Esophagus muscularis mucosa (tissue), 4 donors: ENCODE data around the gene KRTAP2-4. TPM values are rescaled to one million over a fixed set of nuclear protein-coding genes. Genes with fewer than 3 reads are reported as not detected.
"Not testable (repeated sequence)": the region's sequence is repeated elsewhere in the genome, so short reads cannot be mapped to it uniquely, and the experiment has no call there.

Experiments used
- DNase-seq: peaks from one replicate; pipeline ENCODE4 v3.0.0-alpha.2; 2017; ENCODE audit errors: extremely low spot score
- H3K27ac ChIP-seq, 4 donors: fragments of 200-600 bp; sonication (generic); replicated peaks in 1 of 4; 1 replicate in 3 of 4; 2 replicates in 1 of 4; pipeline ENCODE4 v1.5.1; 2016 to 2019; ENCODE audit warnings: mild to moderate bottlenecking in 1 of 4
- H3K27me3 ChIP-seq, 4 donors: fragments of 200-600 bp; sonication (generic); one replicate each; pipeline versions ENCODE4 v1.5.1 to v1.6.0; 2016 to 2019
- H3K36me3 ChIP-seq, 4 donors: fragments of 200-600 bp; sonication (generic); one replicate each; pipeline ENCODE4 v1.5.1; 2016 to 2019
- H3K4me1 ChIP-seq, 4 donors: fragments of 200-600 bp; sonication (generic); one replicate each; pipeline ENCODE4 v1.5.1; 2016 to 2019
- H3K4me3 ChIP-seq, 4 donors: fragments of 200-600 bp; sonication (generic); 1 replicate in 2 of 4; 2 replicates in 2 of 4; pipeline ENCODE4 v1.5.1; 2016 to 2019; ENCODE audit warnings: mild to moderate bottlenecking in 4 of 4, moderate library complexity in 1 of 4
- H3K9me3 ChIP-seq, 4 donors: fragments of 200-600 bp; sonication (generic); 1 replicate in 3 of 4; 2 replicates in 1 of 4; pipeline ENCODE4 v1.5.1; 2016 to 2019
- EP300 ChIP-seq: sonication (generic); formaldehyde crosslinking; IDR thresholded peaks from one replicate; pipeline ENCODE4 v1.6.1; 2017; ENCODE audit warnings: antibody characterized with exemption
- POLR2A ChIP-seq: fragments of 450-650 bp; IDR thresholded peaks from one replicate; pipeline ENCODE4 v1.6.1; 2017; ENCODE audit warnings: antibody characterized with exemption, moderate library complexity, mild to moderate bottlenecking, low read depth
- POLR2AphosphoS5 ChIP-seq, 2 donors: sonication (generic); formaldehyde crosslinking; IDR thresholded peaks; one replicate each; pipeline ENCODE4 v1.6.1; 2017; ENCODE audit warnings: antibody characterized with exemption in 2 of 2
- whole genome bisulfite sequencing: methylation state at CpG from one replicate; pipeline ENCODE4 v1.1.5; 2018; 5-methylcytosine and 5-hydroxymethylcytosine counted together
- intact Hi-C: fragments of 100-400 bp; cut with DNase I; formaldehyde crosslinking; loops from one replicate; pipeline ENCODE4 v1.15.1; 2023
- total RNA-seq, 4 donors: library from RNA; depleted of rRNA; stranded (reverse); fragments of >200 nt; gene quantifications; one replicate each; pipeline versions ENCODE4 v1.1.0 to v1.2.1, GENCODE V29; 2016
- TF ChIP-seq, protein P1 (sequence below), 3 experiments: fragments of 200-600 bp in 2 of 3; fragments of 450-650 bp in 1 of 3; sonication (generic) in 2 of 3; IDR thresholded peaks; one replicate each; pipeline ENCODE4 v1.5.1; 2017 to 2019; ENCODE audit warnings: antibody characterized with exemption in 3 of 3, mild to moderate bottlenecking in 2 of 3, moderate library complexity in 1 of 3

The KRTAP2-4 gene, protein sequence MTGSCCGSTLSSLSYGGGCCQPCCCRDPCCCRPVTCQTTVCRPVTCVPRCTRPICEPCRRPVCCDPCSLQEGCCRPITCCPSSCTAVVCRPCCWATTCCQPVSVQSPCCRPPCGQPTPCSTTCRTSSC
- total RNA-seq: not detected

DNA sequence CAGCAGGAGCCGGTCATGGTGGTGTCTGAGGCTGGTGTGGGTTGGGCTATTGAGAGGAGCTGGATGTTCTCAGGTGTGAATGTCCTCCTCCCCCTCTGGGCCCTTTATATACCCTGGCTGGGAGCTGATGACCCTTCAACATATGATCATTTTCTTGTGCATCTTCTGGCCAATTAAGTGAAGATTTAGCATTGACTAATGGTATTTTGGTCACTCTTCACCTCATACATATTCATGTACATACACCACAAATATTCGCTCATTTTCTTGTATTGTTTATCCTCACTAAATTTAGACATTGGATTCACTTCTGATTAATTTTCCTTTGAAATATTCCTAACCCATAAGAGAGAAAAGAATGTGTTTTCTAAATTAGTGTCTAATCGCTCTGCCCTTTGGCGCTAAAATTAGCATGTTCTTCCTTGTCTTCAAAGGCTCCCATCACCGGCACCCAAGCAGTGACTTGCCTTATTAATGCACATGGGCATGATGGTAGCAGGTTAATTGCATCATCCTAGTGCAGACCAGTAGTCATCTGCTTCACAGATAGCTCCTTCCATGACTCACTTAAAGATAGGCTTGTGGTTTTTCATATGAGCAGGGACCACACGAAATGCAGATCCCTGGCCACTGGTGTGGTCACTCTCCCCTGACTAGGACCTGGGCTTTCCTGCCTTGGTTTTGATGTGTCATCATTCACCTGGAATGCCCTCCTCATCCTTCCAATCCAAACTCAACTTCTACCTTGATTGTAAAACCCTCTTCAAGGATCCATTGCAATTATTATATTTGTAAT, at the start of gene KRTAP2-4:
TSS of gene KRTAP2-4 (minus strand) at position 51 of the 796 bp plus-strand sequence. CDS start at position 17, 34 bp downstream.
- no peak for DNase-seq
- no peaks in the 10 kb centered on the region for H3K36me3 ChIP-seq
- 88% methylated on average over 5 of the region's 6 CpGs for WGBS
- no peak within 1 kb of the TSS for H3K27ac ChIP-seq
- H3K9me3 ChIP-seq: no peaks in the 10 kb centered on the region
- no peak for TF ChIP-seq POLR2A
- TF ChIP-seq POLR2AphosphoS5 (IDR thresholded peaks at IDR 0.05): no peak
- TF ChIP-seq, protein P1, sequence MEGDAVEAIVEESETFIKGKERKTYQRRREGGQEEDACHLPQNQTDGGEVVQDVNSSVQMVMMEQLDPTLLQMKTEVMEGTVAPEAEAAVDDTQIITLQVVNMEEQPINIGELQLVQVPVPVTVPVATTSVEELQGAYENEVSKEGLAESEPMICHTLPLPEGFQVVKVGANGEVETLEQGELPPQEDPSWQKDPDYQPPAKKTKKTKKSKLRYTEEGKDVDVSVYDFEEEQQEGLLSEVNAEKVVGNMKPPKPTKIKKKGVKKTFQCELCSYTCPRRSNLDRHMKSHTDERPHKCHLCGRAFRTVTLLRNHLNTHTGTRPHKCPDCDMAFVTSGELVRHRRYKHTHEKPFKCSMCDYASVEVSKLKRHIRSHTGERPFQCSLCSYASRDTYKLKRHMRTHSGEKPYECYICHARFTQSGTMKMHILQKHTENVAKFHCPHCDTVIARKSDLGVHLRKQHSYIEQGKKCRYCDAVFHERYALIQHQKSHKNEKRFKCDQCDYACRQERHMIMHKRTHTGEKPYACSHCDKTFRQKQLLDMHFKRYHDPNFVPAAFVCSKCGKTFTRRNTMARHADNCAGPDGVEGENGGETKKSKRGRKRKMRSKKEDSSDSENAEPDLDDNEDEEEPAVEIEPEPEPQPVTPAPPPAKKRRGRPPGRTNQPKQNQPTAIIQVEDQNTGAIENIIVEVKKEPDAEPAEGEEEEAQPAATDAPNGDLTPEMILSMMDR (IDR thresholded peaks at IDR 0.05): no peak
- no peak for TF ChIP-seq EP300
- no peak within 1 kb of the TSS for H3K4me3 ChIP-seq
- intact Hi-C loops: no loop called here
- no peaks in the 10 kb centered on the region for H3K27me3 ChIP-seq
- no peaks in the 10 kb centered on the region for H3K4me1 ChIP-seq

DNA sequence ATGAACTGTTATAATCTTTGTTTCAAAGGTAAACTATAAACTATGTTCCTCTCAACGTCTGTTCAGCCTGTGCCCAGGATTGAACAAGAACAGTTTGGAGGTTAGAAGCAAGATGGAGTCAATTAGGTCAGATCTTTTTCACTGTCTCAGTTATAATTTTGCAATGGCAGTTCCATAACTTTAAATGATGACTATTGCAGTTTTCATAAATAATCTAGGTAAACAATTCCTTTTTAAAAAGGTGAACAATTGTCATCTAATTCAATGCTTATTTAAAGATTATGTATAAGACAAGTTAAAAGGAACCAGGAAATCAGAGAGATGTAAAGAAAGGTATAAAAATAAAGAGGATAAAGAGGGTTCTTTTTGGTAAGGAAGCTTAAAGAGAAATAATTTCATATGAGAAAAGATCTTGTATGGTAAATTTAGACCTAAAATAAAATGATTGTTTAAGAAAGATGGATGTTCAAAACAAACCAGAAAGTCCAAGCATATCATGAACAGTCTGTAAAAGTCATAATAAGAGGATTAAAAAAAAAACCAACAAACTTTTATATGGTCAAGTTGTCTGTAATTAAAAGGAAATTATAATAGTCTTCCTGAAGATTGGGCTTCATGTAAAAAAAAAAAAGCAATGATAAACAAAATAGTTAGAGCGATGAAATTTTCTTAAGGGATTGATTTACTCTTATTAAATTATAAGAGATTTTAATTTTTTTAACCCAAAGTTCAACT, 45.6 kb upstream of the KRTAP2-4 start:
- peaks cover 0 to 12% (median 0%) of the 10 kb centered on the region in 4 donors for H3K27me3 ChIP-seq
- H3K4me1 ChIP-seq: no peaks in the 10 kb centered on the region
- TF ChIP-seq, protein P1 (IDR thresholded peaks at IDR 0.05): no peak
- no peak for TF ChIP-seq EP300
- no peak for TF ChIP-seq POLR2AphosphoS5 (IDR thresholded peaks at IDR 0.05)
- TF ChIP-seq POLR2A: no peak
- no peak overlapping the region for H3K4me3 ChIP-seq
- no peak for DNase-seq
- no peaks in the 10 kb centered on the region for H3K9me3 ChIP-seq
- intact Hi-C loops: no loop called here
- 68% methylated on average over 2 of the region's 2 CpGs for WGBS
- no peak overlapping the region for H3K27ac ChIP-seq
- H3K36me3 ChIP-seq: no peaks in the 10 kb centered on the region

DNA sequence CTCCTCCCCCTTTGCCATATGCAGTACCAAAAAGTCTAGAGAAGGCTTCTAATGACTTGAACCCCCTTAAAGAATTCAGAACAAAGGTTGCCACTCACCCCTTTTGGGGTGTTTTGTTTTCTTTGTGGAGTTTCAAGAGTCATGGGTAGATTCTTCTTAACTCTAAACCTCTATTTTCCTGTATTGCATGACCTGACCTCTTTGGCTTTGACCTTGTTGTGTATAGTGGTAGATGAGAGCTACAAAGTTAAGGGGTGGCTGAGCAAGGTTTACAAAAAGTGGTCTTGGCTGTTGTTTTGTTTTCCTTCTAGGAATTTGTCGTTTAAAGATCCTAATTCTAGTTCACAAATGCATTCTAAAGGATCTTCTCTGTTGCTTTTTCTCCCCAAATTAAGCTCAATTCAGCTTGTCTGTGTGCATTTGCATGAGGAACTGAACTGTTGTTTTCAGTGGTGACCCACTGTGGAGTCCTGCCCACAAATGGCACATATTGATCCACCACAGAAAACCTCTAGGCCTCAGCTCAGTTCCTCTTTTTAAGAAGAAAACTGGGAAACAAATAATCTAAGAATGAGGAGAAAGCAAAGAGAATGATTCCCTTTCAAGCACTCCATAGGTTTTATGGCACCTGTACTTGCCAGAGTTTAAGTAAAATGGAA, 43.2 kb upstream of the KRTAP2-4 start:
- DNase-seq: not testable (repeated sequence)
- 0% methylated on average over 1 of the region's 1 CpG for WGBS

DNA sequence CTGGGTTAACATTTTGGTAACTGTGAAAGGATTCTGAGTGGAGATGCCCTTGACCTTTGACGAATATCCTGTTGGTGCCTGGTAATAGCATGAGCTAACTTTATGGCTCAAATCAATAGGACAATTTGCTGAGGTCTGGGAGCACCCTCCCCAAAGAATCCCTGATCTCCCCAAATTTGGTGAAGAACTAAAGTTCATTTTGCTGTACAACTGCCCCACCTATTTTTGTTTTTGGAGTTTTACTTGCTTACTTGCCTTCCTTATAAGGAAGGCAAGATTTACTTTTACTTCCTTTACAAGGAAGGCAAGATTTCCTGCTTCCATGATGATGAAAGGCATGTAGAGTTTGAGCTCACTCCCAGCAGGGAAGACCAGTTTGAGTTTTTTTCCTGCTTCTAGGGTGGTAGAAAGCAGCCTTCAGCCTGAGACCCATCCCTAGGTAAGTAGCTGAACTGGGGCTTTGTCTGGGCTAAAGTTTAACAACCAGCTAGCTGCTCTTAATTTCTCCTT, 42.3 kb upstream of the KRTAP2-4 start:
- Histone ChIP-seq H3K9me3 (no peaks in the 10 kb centered on the region), H3K36me3 (no peaks in the 10 kb centered on the region), H3K27ac (no peak overlapping the region), H3K4me1 (no peaks in the 10 kb centered on the region), H3K27me3 (peaks cover 0 to 8% (median 0%) of the 10 kb centered on the region in 4 donors), H3K4me3 (no peak overlapping the region)
- whole genome bisulfite sequencing: 76% methylated on average over 1 of the region's 1 CpG
- TF ChIP-seq EP300: no peak
- no peak for TF ChIP-seq POLR2AphosphoS5 (IDR thresholded peaks at IDR 0.05)
- TF ChIP-seq POLR2A: no peak
- TF ChIP-seq, protein P1 (IDR thresholded peaks at IDR 0.05): no peak
- no peak for DNase-seq
- intact Hi-C loops: no loop called here

More for the DNA sequence above, 43.2 kb upstream of the KRTAP2-4 start:
- H3K4me3 ChIP-seq, intact Hi-C loops, H3K27me3 ChIP-seq, H3K4me1 ChIP-seq, H3K27ac ChIP-seq, H3K36me3 ChIP-seq, H3K9me3 ChIP-seq: not testable (repeated sequence)

DNA sequence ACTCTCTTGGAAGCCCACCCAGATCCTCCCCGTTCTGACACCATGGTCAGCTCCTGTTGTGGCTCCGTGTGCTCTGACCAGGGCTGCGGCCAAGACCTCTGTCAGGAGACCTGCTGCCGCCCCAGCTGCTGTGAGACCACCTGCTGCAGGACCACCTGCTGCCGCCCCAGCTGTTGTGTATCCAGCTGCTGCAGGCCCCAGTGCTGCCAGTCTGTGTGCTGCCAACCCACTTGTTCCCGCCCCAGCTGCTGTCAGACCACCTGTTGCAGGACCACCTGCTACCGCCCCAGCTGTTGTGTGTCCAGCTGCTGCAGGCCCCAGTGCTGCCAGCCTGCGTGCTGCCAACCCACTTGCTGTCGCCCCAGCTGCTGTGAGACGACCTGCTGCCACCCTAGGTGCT, 39.7 kb upstream of the KRTAP2-4 start, which contains the start of gene KRTAP4-9:
TSS of gene KRTAP4-9 (plus strand) at position 43 of the 400 bp plus-strand sequence. CDS start at position 43, 0 bp downstream.
- H3K27ac ChIP-seq, intact Hi-C loops, H3K9me3 ChIP-seq, H3K4me3 ChIP-seq, H3K36me3 ChIP-seq, H3K4me1 ChIP-seq, H3K27me3 ChIP-seq, DNase-seq: not testable (repeated sequence)
- 65% methylated on average over 10 of the region's 10 CpGs for WGBS

DNA sequence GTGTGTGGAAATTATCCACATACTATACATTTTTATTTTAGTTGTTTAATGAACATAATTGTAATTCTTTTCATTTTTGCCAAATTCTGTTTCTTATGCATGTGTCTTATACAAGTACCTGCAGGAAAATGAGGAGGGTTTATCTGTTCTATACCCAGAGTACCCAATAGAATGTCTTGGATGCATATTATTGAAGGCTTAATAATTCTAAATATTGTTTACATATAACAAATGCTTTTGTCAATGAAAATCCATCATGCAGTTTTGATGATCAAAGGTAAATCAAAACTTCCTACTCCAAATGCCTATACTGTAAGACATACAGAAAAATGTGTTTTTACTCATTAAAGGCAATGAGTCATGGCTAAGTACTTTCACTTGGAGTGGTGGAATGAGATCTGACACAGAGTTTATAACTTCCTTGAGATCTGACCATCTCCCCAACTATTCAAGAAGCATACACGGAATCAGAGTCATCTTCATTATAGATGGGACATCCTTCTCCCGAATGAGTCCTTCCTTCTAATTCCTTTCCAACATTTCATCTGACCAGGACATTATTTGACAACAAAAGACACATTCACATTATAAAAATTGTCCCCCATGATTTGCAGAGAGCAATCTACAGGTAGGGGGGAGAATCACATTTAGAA, 38.8 kb upstream of the KRTAP2-4 start:
- H3K4me1 ChIP-seq, H3K36me3 ChIP-seq, H3K27me3 ChIP-seq, DNase-seq, H3K27ac ChIP-seq, H3K4me3 ChIP-seq, intact Hi-C loops, H3K9me3 ChIP-seq: not testable (repeated sequence)
- WGBS: 61% methylated on average over 2 of the region's 2 CpGs
